Neutrophil (primary cell): Measurements from ENCODE around the gene KCNJ12.
"Not testable (repeated sequence)": the region's sequence is repeated elsewhere in the genome, so short reads cannot be mapped to it uniquely, and the experiment has no call there.

ENCODE experiments used
- H3K27ac ChIP-seq: fragments of 200-600 bp; sonication (generic); 2 replicates; pipeline ENCODE4 v1.5.1; 2016; ENCODE audit warnings: mild to moderate bottlenecking, moderate library complexity
- H3K27me3 ChIP-seq: fragments of 200-600 bp; sonication (generic); 2 replicates; pipeline ENCODE4 v1.6.0; 2016; ENCODE audit warnings: mild to moderate bottlenecking
- H3K36me3 ChIP-seq: fragments of 200-600 bp; sonication (generic); 2 replicates; pipeline ENCODE4 v1.5.1; 2017
- H3K4me1 ChIP-seq, 2 experiments: fragments of 200-600 bp in 1 of 2; sonication (generic) in 1 of 2; 1 replicate in 1 of 2; 2 replicates in 1 of 2; pipeline versions ENCODE4 v1.5.1 to v1.6.1; 2013 to 2016; ENCODE audit warnings: low read depth in 1 of 2, low read length in 1 of 2, mild to moderate bottlenecking in 1 of 2, moderate library complexity in 1 of 2; ENCODE audit not compliant: control insufficient read depth in 1 of 2, insufficient read depth in 1 of 2
- H3K4me3 ChIP-seq, 2 experiments: fragments of 200-600 bp in 1 of 2; sonication (generic) in 1 of 2; 1 replicate in 1 of 2; 2 replicates in 1 of 2; pipeline ENCODE4 v1.5.1; 2013 to 2016; ENCODE audit warnings: low read depth in 1 of 2, low read length in 1 of 2, mild to moderate bottlenecking in 1 of 2, moderate library complexity in 1 of 2
- H3K9me3 ChIP-seq: fragments of 200-600 bp; sonication (generic); 2 replicates; pipeline ENCODE4 v1.5.1; 2016

Gene KCNJ12

DNA sequence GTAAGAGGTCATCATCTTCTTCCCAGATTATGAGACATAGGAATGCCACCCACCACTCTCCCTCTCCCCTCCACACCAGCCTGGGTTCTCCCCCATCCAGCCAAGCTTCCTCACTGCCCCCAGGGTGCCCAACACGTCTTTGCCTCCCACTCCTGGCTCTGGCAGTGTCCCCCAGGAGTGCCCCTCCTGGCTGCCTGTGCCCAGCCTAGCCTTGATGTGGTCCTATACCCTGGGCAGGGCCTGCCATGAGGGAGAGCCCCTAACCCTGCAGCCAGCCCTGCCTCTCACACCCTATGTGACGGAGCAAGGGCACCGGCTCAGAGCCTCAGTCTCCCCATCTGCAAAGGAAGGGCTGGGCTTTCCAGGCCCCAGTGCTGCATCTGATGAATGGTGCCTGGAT is 33.8 kb downstream of the KCNJ12 start:
- peaks cover 19 to 30% of the 10 kb centered on the region in 2 experiments for H3K4me1 ChIP-seq
- H3K4me3 ChIP-seq, H3K9me3 ChIP-seq, H3K36me3 ChIP-seq, H3K27me3 ChIP-seq, H3K27ac ChIP-seq: not testable (repeated sequence)

GRCh38 chr17:21410371-21410770 is 34.2 kb downstream of the KCNJ12 start:
- not testable (repeated sequence) for H3K27me3 ChIP-seq, H3K9me3 ChIP-seq, H3K4me3 ChIP-seq, H3K36me3 ChIP-seq, H3K27ac ChIP-seq
- H3K4me1 ChIP-seq = peaks cover 17 to 26% of the 10 kb centered on the region in 2 experiments

GRCh38 chr17:21410906-21411678 is 34.9 kb downstream of the KCNJ12 start:
- H3K27me3 ChIP-seq, H3K9me3 ChIP-seq: not testable (repeated sequence)

GRCh38 chr17:21411679-21412205 is 35.6 kb downstream of the KCNJ12 start:
- H3K27me3 ChIP-seq, H3K4me3 ChIP-seq, H3K9me3 ChIP-seq, H3K36me3 ChIP-seq: not testable (repeated sequence)
- H3K4me1 ChIP-seq = peaks cover 8 to 18% of the 10 kb centered on the region in 2 experiments
- peak overlapping the region; percentile 35 for H3K27ac ChIP-seq

More at GRCh38 chr17:21410906-21411678, 34.9 kb downstream of the KCNJ12 start:
- H3K27ac ChIP-seq, H3K36me3 ChIP-seq, H3K4me3 ChIP-seq: not testable (repeated sequence)
- H3K4me1 ChIP-seq = peaks cover 10 to 20% of the 10 kb centered on the region in 2 experiments

GRCh38 chr17:21412207-21412681 is 36.1 kb downstream of the KCNJ12 start:
- H3K36me3 ChIP-seq, H3K4me3 ChIP-seq, H3K27ac ChIP-seq, H3K9me3 ChIP-seq, H3K27me3 ChIP-seq: not testable (repeated sequence)
- peaks cover 8 to 18% of the 10 kb centered on the region in 2 experiments for H3K4me1 ChIP-seq

- H3K36me3 ChIP-seq, H3K27me3 ChIP-seq: not testable (repeated sequence)
- H3K4me1 ChIP-seq = peaks cover 8 to 18% of the 10 kb centered on the region in 2 experiments
Measured at GRCh38 chr17:21413570-21414279, 37.6 kb downstream of the KCNJ12 start.

GRCh38 chr17:21414616-21415015 is 38.5 kb downstream of the KCNJ12 start:
- H3K4me3 ChIP-seq, H3K9me3 ChIP-seq: not testable (repeated sequence)
- peaks cover 8 to 17% of the 10 kb centered on the region in 2 experiments for H3K4me1 ChIP-seq

More at GRCh38 chr17:21413570-21414279, 37.6 kb downstream of the KCNJ12 start:
- H3K27ac ChIP-seq, H3K4me3 ChIP-seq, H3K9me3 ChIP-seq: not testable (repeated sequence)

GRCh38 chr17:21415166-21415990 is 39.2 kb downstream of the KCNJ12 start:
- not testable (repeated sequence) for H3K4me3 ChIP-seq, H3K27me3 ChIP-seq, H3K27ac ChIP-seq, H3K9me3 ChIP-seq, H3K36me3 ChIP-seq
- peaks cover 8 to 15% of the 10 kb centered on the region in 2 experiments for H3K4me1 ChIP-seq

More at GRCh38 chr17:21414616-21415015, 38.5 kb downstream of the KCNJ12 start:
- not testable (repeated sequence) for H3K27ac ChIP-seq, H3K36me3 ChIP-seq, H3K27me3 ChIP-seq

DNA sequence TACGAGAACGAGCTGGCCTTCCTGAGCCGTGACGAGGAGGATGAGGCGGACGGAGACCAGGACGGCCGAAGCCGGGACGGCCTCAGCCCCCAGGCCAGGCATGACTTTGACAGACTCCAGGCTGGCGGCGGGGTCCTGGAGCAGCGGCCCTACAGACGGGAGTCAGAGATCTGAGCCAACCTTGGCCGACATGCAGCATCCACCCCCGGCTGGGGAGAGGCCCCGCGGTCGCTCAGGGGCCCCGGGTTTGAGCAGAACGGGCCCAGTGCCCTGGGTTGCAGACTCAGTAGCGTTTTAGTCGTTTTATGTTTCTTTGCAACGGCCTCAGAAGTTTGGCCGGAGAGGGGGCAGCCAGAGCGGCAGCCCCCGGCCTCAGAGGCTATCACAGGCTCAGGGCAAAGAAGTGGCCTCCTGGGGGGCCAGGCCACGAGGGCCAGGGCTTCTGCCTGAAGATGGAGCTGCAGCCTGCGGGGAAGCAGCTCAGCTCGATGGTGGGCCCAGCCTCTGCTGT is 40.4 kb downstream of the KCNJ12 start:
- H3K27me3 ChIP-seq, H3K9me3 ChIP-seq, H3K4me1 ChIP-seq, H3K4me3 ChIP-seq, H3K36me3 ChIP-seq, H3K27ac ChIP-seq: not testable (repeated sequence)

- H3K36me3 ChIP-seq, H3K27ac ChIP-seq, H3K9me3 ChIP-seq, H3K27me3 ChIP-seq, H3K4me1 ChIP-seq, H3K4me3 ChIP-seq: not testable (repeated sequence)
Measured at GRCh38 chr17:21417349-21417748, 41.2 kb downstream of the KCNJ12 start.
